ENCODE results near the gene NR1I3. TPM values are rescaled to one million over a fixed set of nuclear protein-coding genes. Genes with fewer than 3 reads are reported as not detected.

Gene NR1I3
- total and polyA plus RNA-seq, 2 donors (not counting 1 experiment from before 2014, with no cell fraction given), result not detected

DNA sequence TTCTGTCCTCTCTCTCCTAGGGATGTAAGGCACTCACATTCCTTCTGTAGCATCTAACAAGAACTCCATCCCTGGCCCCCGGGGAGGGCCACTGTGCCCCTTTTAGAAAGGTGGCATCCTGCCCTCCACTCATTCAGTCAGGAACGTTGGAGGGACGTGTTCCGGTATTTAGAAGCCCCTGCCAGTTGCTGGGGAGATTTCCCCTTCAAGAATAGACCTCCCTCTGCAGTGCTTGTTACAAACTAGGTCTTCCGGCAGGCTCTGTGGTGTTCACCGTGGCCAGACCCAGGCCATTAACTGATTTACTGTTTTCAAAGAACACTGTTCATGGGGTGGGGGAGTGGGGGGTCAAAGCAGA, 21.3 kb upstream of the NR1I3 start:
- Histone ChIP-seq H3K4me2 (replicated peaks; ENCODE audit: low read depth, low read length, poor library complexity, severe bottlenecking) (peak overlapping the region; percentile 89), H3K36me3 (replicated peaks in 1 of 2; ENCODE audit: control extremely low read depth in 1 of 2, control insufficient read depth in 1 of 2, extremely low read depth in 1 of 2, insufficient read depth in 2 of 2, low read length in 1 of 2) (no peaks in the 10 kb centered on the region), H2AFZ (ENCODE audit: insufficient read depth, low read depth, low read length, poor library complexity, severe bottlenecking) (peak overlapping the region; percentile 79), H3K4me3 (ENCODE audit: control extremely low read depth in 1 of 5, extremely low read depth in 1 of 5, insufficient read depth in 1 of 5, low read depth in 2 of 5, low read length in 4 of 5) (peak overlapping the region in 1 of 5 experiments; percentile 61), H3K27me3 (replicated peaks in 1 of 4; ENCODE audit: control extremely low read depth in 1 of 4, control insufficient read depth in 3 of 4, insufficient read depth in 4 of 4, low read length in 3 of 4) (peaks cover 0 to 60% (median 34%) of the 10 kb centered on the region in 4 experiments), H3K4me1 (ENCODE audit: control insufficient read depth in 2 of 2, insufficient read depth in 2 of 2, low read length in 2 of 2) (peaks cover 18 to 22% of the 10 kb centered on the region in 2 donors), H3K9me3 (ENCODE audit: control extremely low read depth in 1 of 3, control insufficient read depth in 2 of 3, insufficient read depth in 1 of 3, low read length in 2 of 3) (peaks cover 0 to 26% (median 15%) of the 10 kb centered on the region in 3 donors), H3K27ac (ENCODE audit: low read length in 2 of 2) (no peak overlapping the region), H3K79me2 (ENCODE audit: control insufficient read depth, insufficient read depth, low read length) (no peaks in the 10 kb centered on the region), H3K9ac (ENCODE audit: low read length) (no peak overlapping the region), H4K20me1 (ENCODE audit: control insufficient read depth, insufficient read depth, low read length, poor library complexity, severe bottlenecking) (no peaks in the 10 kb centered on the region)
- intact Hi-C loops (cut with micrococcal nuclease), result no loop called here
- ATAC-seq (ENCODE audit: low read depth) (no peak), DNase-seq (no peak)
- POLR2A ChIA-PET, result interaction anchor here (0.5 kb wide), 1 partner anchor 42 kb away, joined by 3 read pairs; no protein-coding TSS in a partner anchor
- H3K4me1 Mint-ChIP-seq, result peaks cover 35% of the 10 kb centered on the region
- H3K27ac Mint-ChIP-seq, result no peak overlapping the region
- CTCF ChIA-PET, result interaction anchor here (1.1 to 1.8 kb wide), 2 partner anchors 32 to 124 kb away, joined by 3 to 4 read pairs; no protein-coding TSS in a partner anchor
- peak overlapping the region; percentile 74 for H3K4me3 Mint-ChIP-seq
- peaks cover 9% of the 10 kb centered on the region for H3K9me3 Mint-ChIP-seq (ENCODE audit: insufficient read depth)
- 35% methylated on average over 2 of the region's 6 CpGs for WGBS (ENCODE audit: insufficient coverage)
- peaks cover 65% of the 10 kb centered on the region for H3K27me3 Mint-ChIP-seq
- TF ChIP-seq, protein P1, sequence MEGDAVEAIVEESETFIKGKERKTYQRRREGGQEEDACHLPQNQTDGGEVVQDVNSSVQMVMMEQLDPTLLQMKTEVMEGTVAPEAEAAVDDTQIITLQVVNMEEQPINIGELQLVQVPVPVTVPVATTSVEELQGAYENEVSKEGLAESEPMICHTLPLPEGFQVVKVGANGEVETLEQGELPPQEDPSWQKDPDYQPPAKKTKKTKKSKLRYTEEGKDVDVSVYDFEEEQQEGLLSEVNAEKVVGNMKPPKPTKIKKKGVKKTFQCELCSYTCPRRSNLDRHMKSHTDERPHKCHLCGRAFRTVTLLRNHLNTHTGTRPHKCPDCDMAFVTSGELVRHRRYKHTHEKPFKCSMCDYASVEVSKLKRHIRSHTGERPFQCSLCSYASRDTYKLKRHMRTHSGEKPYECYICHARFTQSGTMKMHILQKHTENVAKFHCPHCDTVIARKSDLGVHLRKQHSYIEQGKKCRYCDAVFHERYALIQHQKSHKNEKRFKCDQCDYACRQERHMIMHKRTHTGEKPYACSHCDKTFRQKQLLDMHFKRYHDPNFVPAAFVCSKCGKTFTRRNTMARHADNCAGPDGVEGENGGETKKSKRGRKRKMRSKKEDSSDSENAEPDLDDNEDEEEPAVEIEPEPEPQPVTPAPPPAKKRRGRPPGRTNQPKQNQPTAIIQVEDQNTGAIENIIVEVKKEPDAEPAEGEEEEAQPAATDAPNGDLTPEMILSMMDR (IDR thresholded peaks at IDR 0.05), result no peak
- TF ChIP-seq EZH2 (IDR thresholded peaks at IDR 0.05; ENCODE audit: borderline replicate concordance, insufficient read depth, low read depth, low read length, poor library complexity, severe bottlenecking), result no peak

- H3K9me3 Mint-ChIP-seq (ENCODE audit: insufficient read depth), result peaks cover 9% of the 10 kb centered on the region
- TF ChIP-seq, protein P1 (IDR thresholded peaks at IDR 0.05), result no peak
- TF ChIP-seq EZH2 (IDR thresholded peaks at IDR 0.05; ENCODE audit: borderline replicate concordance, insufficient read depth, low read depth, low read length, poor library complexity, severe bottlenecking), result peak; percentile 33
- Histone ChIP-seq H3K4me1 (ENCODE audit: control insufficient read depth in 2 of 2, insufficient read depth in 2 of 2, low read length in 2 of 2) (peaks cover 18 to 22% of the 10 kb centered on the region in 2 donors), H3K9me3 (ENCODE audit: control extremely low read depth in 1 of 3, control insufficient read depth in 2 of 3, insufficient read depth in 1 of 3, low read length in 2 of 3) (peaks cover 0 to 26% (median 15%) of the 10 kb centered on the region in 3 donors), H3K27me3 (replicated peaks in 1 of 4; ENCODE audit: control extremely low read depth in 1 of 4, control insufficient read depth in 3 of 4, insufficient read depth in 4 of 4, low read length in 3 of 4) (peaks cover 0 to 58% (median 34%) of the 10 kb centered on the region in 4 experiments), H3K4me3 (ENCODE audit: control extremely low read depth in 1 of 5, extremely low read depth in 1 of 5, insufficient read depth in 1 of 5, low read depth in 2 of 5, low read length in 4 of 5) (peak within 1 kb of the TSS; percentile 5 to 61 (median 47)), H2AFZ (ENCODE audit: insufficient read depth, low read depth, low read length, poor library complexity, severe bottlenecking) (peak within 1 kb of the TSS; percentile 79), H3K9ac (ENCODE audit: low read length) (peak within 1 kb of the TSS; percentile 64), H3K36me3 (replicated peaks in 1 of 2; ENCODE audit: control extremely low read depth in 1 of 2, control insufficient read depth in 1 of 2, extremely low read depth in 1 of 2, insufficient read depth in 2 of 2, low read length in 1 of 2) (no peaks in the 10 kb centered on the region), H3K79me2 (ENCODE audit: control insufficient read depth, insufficient read depth, low read length) (no peaks in the 10 kb centered on the region), H3K4me2 (replicated peaks; ENCODE audit: low read depth, low read length, poor library complexity, severe bottlenecking) (peak within 1 kb of the TSS; percentile 89), H4K20me1 (ENCODE audit: control insufficient read depth, insufficient read depth, low read length, poor library complexity, severe bottlenecking) (no peaks in the 10 kb centered on the region), H3K27ac (ENCODE audit: low read length in 2 of 2) (no peak within 1 kb of the TSS)
- peaks cover 35% of the 10 kb centered on the region for H3K4me1 Mint-ChIP-seq
- H3K27ac Mint-ChIP-seq, result no peak within 1 kb of the TSS
- ATAC-seq (ENCODE audit: low read depth) (peak; percentile 78), DNase-seq (peak; percentile 55)
- intact Hi-C loops (cut with micrococcal nuclease), result no loop called here
- POLR2A ChIA-PET, result no interaction called here
- H3K27me3 Mint-ChIP-seq, result peaks cover 65% of the 10 kb centered on the region
- H3K4me3 Mint-ChIP-seq, result peak within 1 kb of the TSS; percentile 74
- CTCF ChIA-PET, result interaction anchor here (0.6 to 1.8 kb wide), 5 partner anchors 33 to 132 kb away, joined by 3 to 4 read pairs (median 3); partner anchors contain the start of gene TOMM40L
- 4% methylated on average over 55 of the region's 62 CpGs for WGBS (ENCODE audit: insufficient coverage)
These were observed 20.7 kb upstream of the NR1I3 start, which contains the start of gene PCP4L1 for GRCh38 chr1:161258439-161259344. TSS of gene PCP4L1 (plus strand) at chr1:161258745. CDS start at chr1:161258975, 230 bp downstream.
